ENCODE data around the gene HSD3B1.
"Not testable (repeated sequence)": the region's sequence is repeated elsewhere in the genome, so short reads cannot be mapped to it uniquely, and the experiment has no call there.

HSD3B1 gene

GRCh38 chr1:119554183-119554582 lies 47.2 kb downstream of the HSD3B1 start:
- no peak for DNase-seq

- peak; percentile 37 to 67 (median 52) for DNase-seq
Measured at GRCh38 chr1:119556423-119556822, 49.4 kb downstream of the HSD3B1 start.

- DNase-seq = not testable (repeated sequence)
Measured at GRCh38 chr1:119560402-119560801, 53.4 kb downstream of the HSD3B1 start.

GRCh38 chr1:119564548-119564947 lies 57.5 kb downstream of the HSD3B1 start:
- DNase-seq = peak in 2 of 4 experiments; percentile 19 to 33

All from suppressor macrophage (primary cell).